Neural cell (in vitro differentiated cells): ENCODE results near the gene SLC25A26. TPM values are rescaled to one million over a fixed set of nuclear protein-coding genes. Genes with fewer than 3 reads are reported as not detected.
A peak's percentile ranks its signal among the peaks of the same experiment; 100 is the strongest.

Experiments
- H2AFZ ChIP-seq: fragments of 200-600, 300-800 bp; sonication (generic), shearing (Covaris generic); 2 replicates; pipeline ENCODE4 v1.6.0; 2014; ENCODE audit warnings: low read depth, mild to moderate bottlenecking, antibody characterized with exemption, low read length, moderate library complexity
- H3F3A ChIP-seq: fragments of 200-600 bp; shearing (Covaris generic); 2 replicates; pipeline ENCODE4 v1.6.1; 2016; ENCODE audit warnings: mild to moderate bottlenecking, moderate library complexity, mixed read lengths, antibody characterized with exemption, low read length; ENCODE audit not compliant: insufficient read depth, poor library complexity, severe bottlenecking
- H3K27ac ChIP-seq: fragments of 200-600, 300-800 bp; sonication (generic), shearing (Covaris generic); 2 replicates; pipeline ENCODE4 v1.5.1; 2014; ENCODE audit warnings: mild to moderate bottlenecking, low read length, moderate library complexity
- H3K27me3 ChIP-seq: fragments of 300-800, 200-600 bp; sonication (generic), shearing (Covaris generic); 2 replicates; pipeline ENCODE4 v1.6.0; 2014; ENCODE audit warnings: mild to moderate bottlenecking, low read depth, low read length, moderate library complexity; ENCODE audit not compliant: insufficient read depth
- H3K36me3 ChIP-seq: fragments of 300-800, 200-600 bp; sonication (generic), shearing (Covaris generic); 2 replicates; pipeline ENCODE4 v1.5.1; 2014; ENCODE audit warnings: mild to moderate bottlenecking, antibody characterized with exemption, low read length, moderate library complexity; ENCODE audit not compliant: insufficient read depth
- H3K4me2 ChIP-seq: fragments of 300-800, 200-600 bp; sonication (generic), shearing (Covaris generic); 2 replicates; pipeline ENCODE4 v1.6.0; 2014; ENCODE audit warnings: mild to moderate bottlenecking, low read length
- H3K4me3 ChIP-seq: fragments of 300-800, 200-600 bp; sonication (generic), shearing (Covaris generic); 2 replicates; pipeline ENCODE4 v1.5.1; 2014; ENCODE audit warnings: mild to moderate bottlenecking, low read length, moderate library complexity
- H3K79me2 ChIP-seq: fragments of 200-600 bp; shearing (Covaris generic); replicated peaks from 2 replicates; pipeline ENCODE4 v1.6.0; 2014; ENCODE audit warnings: mild to moderate bottlenecking, low read length, moderate library complexity; ENCODE audit not compliant: insufficient read depth
- H3K9ac ChIP-seq: fragments of 300-800, 200-600 bp; sonication (generic), shearing (Covaris generic); 2 replicates; pipeline ENCODE4 v1.6.1; 2016; ENCODE audit warnings: mild to moderate bottlenecking, low read length, mixed read lengths
- H3K9me2 ChIP-seq: fragments of 200-600 bp; shearing (Covaris generic); 2 replicates; pipeline ENCODE4 v1.6.1; 2016; ENCODE audit warnings: mild to moderate bottlenecking, low read length, mixed read lengths; ENCODE audit not compliant: insufficient read depth
- H3K9me3 ChIP-seq: fragments of 200-600, 300-800 bp; sonication (generic), shearing (Covaris generic); 2 replicates; pipeline ENCODE4 v1.6.1; 2016; ENCODE audit warnings: mild to moderate bottlenecking, mixed run types, low read length, moderate library complexity, mixed read lengths
- H4K20me1 ChIP-seq: fragments of 200-600 bp; shearing (Covaris generic); 2 replicates; pipeline ENCODE4 v1.6.1; 2016; ENCODE audit warnings: mild to moderate bottlenecking, mixed run types; ENCODE audit not compliant: insufficient read depth
- CTCF ChIP-seq: fragments of 450-650 bp; IDR thresholded peaks from 2 replicates; pipeline ENCODE4 v1.5.1; 2014; ENCODE audit warnings: antibody characterized with exemption, mild to moderate bottlenecking, moderate library complexity; ENCODE audit not compliant: poor library complexity, severe bottlenecking
- EP300 ChIP-seq: fragments of 450-650 bp; conservative IDR thresholded peaks from 2 replicates; pipeline ENCODE4 v1.6.1; 2014; ENCODE audit warnings: antibody characterized with exemption, mild to moderate bottlenecking, moderate library complexity; ENCODE audit not compliant: poor library complexity, severe bottlenecking
- EZH2 ChIP-seq: fragments of 200-600, 300-800 bp; shearing (Covaris generic), sonication (generic); IDR thresholded peaks from 2 replicates; pipeline ENCODE4 v1.6.1; 2014; ENCODE audit warnings: antibody characterized with exemption, low read length, borderline replicate concordance, mild to moderate bottlenecking; ENCODE audit not compliant: insufficient read depth, poor library complexity, severe bottlenecking
- MXI1 ChIP-seq: fragments of 450-650 bp; conservative IDR thresholded peaks from 2 replicates; pipeline ENCODE4 v1.6.1; 2014; ENCODE audit warnings: antibody characterized with exemption, mild to moderate bottlenecking; ENCODE audit not compliant: poor library complexity, severe bottlenecking
- POLR2AphosphoS5 ChIP-seq: IDR thresholded peaks from 2 replicates; pipeline ENCODE4 v1.6.1; 2012
- RAD21 ChIP-seq: fragments of 450-650 bp; conservative IDR thresholded peaks from 2 replicates; pipeline ENCODE4 v1.6.1; 2014; ENCODE audit warnings: antibody characterized with exemption, mild to moderate bottlenecking, moderate library complexity
- REST ChIP-seq: IDR thresholded peaks from 2 replicates; pipeline ENCODE4 v1.6.1; 2012; ENCODE audit warnings: borderline replicate concordance
- SMC3 ChIP-seq: fragments of 450-650 bp; conservative IDR thresholded peaks from 2 replicates; pipeline ENCODE4 v1.6.1; 2014; ENCODE audit warnings: antibody characterized with exemption, mild to moderate bottlenecking, moderate library complexity; ENCODE audit not compliant: poor library complexity
- TAF1 ChIP-seq: IDR thresholded peaks from 2 replicates; pipeline ENCODE4 v1.6.1; 2012; ENCODE audit warnings: low read depth
- polyA plus RNA-seq: library from polyadenylated mRNA; depleted of rRNA; stranded (reverse); fragments of >200 nt; gene quantifications from 2 replicates; pipeline ENCODE4 v1.2.3, GENCODE V29; 2014

Gene SLC25A26
- polyA plus RNA-seq, 1 donor from 2014 or later, result 21.0 TPM

GRCh38 chr3:66215106-66215505, 5.7 kb upstream of the SLC25A26 start:
- Histone ChIP-seq H3K79me2 (no peaks in the 10 kb centered on the region), H4K20me1 (no peaks in the 10 kb centered on the region), H3F3A (no peaks in the 10 kb centered on the region), H2AFZ (no peak overlapping the region), H3K27me3 (no peaks in the 10 kb centered on the region), H3K4me2 (no peak overlapping the region), H3K9me3 (no peaks in the 10 kb centered on the region), H3K9ac (no peak overlapping the region), H3K9me2 (no peaks in the 10 kb centered on the region), H3K27ac (no peak overlapping the region), H3K4me3 (no peak overlapping the region), H3K36me3 (no peaks in the 10 kb centered on the region)
- TF ChIP-seq MXI1 (no peak), RAD21 (no peak), CTCF (no peak), POLR2AphosphoS5 (no peak), REST (no peak), SMC3 (no peak), TAF1 (no peak), EP300 (no peak), EZH2 (no peak)

GRCh38 chr3:66220066-66220465, 735 bp upstream of the SLC25A26 start:
- TF ChIP-seq POLR2AphosphoS5 (no peak), SMC3 (no peak), MXI1 (no peak), REST (no peak), RAD21 (no peak)
- no peaks in the 10 kb centered on the region for H3K9me2 ChIP-seq
- no peaks in the 10 kb centered on the region for H3F3A ChIP-seq
- no peaks in the 10 kb centered on the region for H3K36me3 ChIP-seq
- H3K4me3 ChIP-seq, result peak overlapping the region; percentile 80
- no peaks in the 10 kb centered on the region for H3K79me2 ChIP-seq
- peak overlapping the region; percentile 59 for H3K4me2 ChIP-seq
- no peak overlapping the region for H3K27ac ChIP-seq
- H3K27me3 ChIP-seq, result no peaks in the 10 kb centered on the region
- H4K20me1 ChIP-seq, result no peaks in the 10 kb centered on the region
- no peaks in the 10 kb centered on the region for H3K9me3 ChIP-seq
- H3K9ac ChIP-seq, result peak overlapping the region; percentile 25
- peak overlapping the region; percentile 32 for H2AFZ ChIP-seq
